Stimulated activated CD8-positive, alpha-beta memory T cell treated with anti-CD3 and anti-CD28 coated beads, Interleukin-12 subunit alpha, Interleukin-12 subunit beta, amount 100 ng/mL, for 4 hours (primary cell): ENCODE data around the gene CABYR.
A peak's percentile ranks its signal among the peaks of the same experiment; 100 is the strongest.

Experiments
- DNase-seq: peaks from one replicate; pipeline ENCODE4 v3.0.0-alpha.2; 2020; ENCODE audit warnings: low read depth

Gene CABYR

GRCh38 chr18:24138789-24139616 lies at the start of gene CABYR:
Gene CABYR (plus strand): TSS chr18:24139062. CDS start chr18:24143115, 4,053 bp downstream.
- DNase-seq: peak; percentile 47

GRCh38 chr18:24089076-24089475 lies 49.8 kb upstream of the CABYR start:
- no peak for DNase-seq

- no peak for DNase-seq
Measured at GRCh38 chr18:24089515-24090337, 49.1 kb upstream of the CABYR start.

- no peak for DNase-seq
Measured at GRCh38 chr18:24090876-24091275, 48.0 kb upstream of the CABYR start.

GRCh38 chr18:24094561-24094960 lies 44.3 kb upstream of the CABYR start:
- no peak for DNase-seq

- DNase-seq: no peak
Measured at GRCh38 chr18:24095976-24096375, 42.9 kb upstream of the CABYR start.

- no peak for DNase-seq
Measured at GRCh38 chr18:24103320-24104021, 35.4 kb upstream of the CABYR start.

GRCh38 chr18:24104486-24104885 lies 34.4 kb upstream of the CABYR start:
- DNase-seq: no peak

- no peak for DNase-seq
Measured at GRCh38 chr18:24108641-24109040, 30.2 kb upstream of the CABYR start.

- no peak for DNase-seq
Measured at GRCh38 chr18:24111936-24112335, 26.9 kb upstream of the CABYR start.

GRCh38 chr18:24112464-24112863 lies 26.4 kb upstream of the CABYR start:
- no peak for DNase-seq

GRCh38 chr18:24112874-24113615 lies 25.8 kb upstream of the CABYR start:
- DNase-seq: no peak

- no peak for DNase-seq
Measured at GRCh38 chr18:24114924-24115549, 23.8 kb upstream of the CABYR start.

GRCh38 chr18:24115628-24116027 lies 23.2 kb upstream of the CABYR start:
- DNase-seq: no peak

GRCh38 chr18:24118750-24119577 lies 19.9 kb upstream of the CABYR start:
- peak; percentile 41 for DNase-seq

GRCh38 chr18:24120676-24121075 lies 18.2 kb upstream of the CABYR start:
- no peak for DNase-seq

- no peak for DNase-seq
Measured at GRCh38 chr18:24121625-24122024, 17.2 kb upstream of the CABYR start.

- no peak for DNase-seq
Measured at GRCh38 chr18:24126155-24126961, 12.5 kb upstream of the CABYR start.

GRCh38 chr18:24127735-24128134 lies 11.1 kb upstream of the CABYR start:
- DNase-seq: no peak

GRCh38 chr18:24128700-24129099 lies 10.2 kb upstream of the CABYR start:
- no peak for DNase-seq
